ENCODE measurements around the gene C4B.

DNA sequence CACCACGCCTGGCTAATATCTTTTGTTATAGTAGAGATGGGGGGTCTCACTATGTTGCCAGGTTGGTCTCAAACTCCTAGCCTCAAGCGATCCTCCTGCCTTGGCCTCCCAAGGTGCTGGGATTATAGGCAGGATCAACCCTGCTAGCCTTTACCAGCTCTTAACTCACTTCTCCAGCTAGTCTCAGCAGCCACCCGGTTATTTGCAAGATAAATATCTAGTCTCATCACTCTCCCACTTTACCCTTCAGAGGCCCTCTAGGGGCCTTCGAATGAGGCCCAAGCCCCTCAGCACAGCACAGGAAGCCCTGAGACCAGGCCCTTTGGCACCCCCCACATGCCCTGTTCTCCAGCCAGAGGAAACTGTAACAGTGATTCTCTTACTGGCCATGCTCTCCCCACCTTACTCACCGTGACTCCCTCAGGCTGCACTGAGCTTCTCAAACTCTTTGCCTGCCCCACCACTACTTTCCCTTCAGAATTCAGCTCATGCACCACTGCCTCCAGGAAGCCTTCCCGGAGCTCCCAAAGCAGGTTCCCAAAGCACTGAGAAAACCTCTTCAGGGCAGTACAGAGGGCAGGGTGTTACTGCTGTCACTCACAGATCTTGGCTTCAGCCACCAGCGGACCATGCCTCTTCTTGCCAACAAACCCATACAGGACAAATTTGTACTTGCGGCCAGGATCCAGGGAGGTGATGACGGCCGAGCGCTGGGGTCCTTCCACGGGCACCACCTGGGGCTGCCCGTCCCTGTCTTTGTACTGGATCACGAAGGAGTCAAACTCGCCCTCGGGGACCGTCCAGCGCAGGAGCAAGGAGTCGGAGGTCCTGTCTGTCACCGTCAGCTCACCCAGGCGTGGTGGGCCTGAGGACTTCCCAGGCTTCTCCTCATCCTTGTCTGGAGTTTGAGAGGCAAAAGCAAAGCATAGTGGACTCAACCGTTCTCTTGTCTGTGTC is 69.5 kb downstream of the C4B start:
- TF ChIP-seq SCRT2 (tag by site-specific recombination; IDR thresholded peaks at IDR 0.05): no peak
- TF ChIP-seq, protein P1, sequence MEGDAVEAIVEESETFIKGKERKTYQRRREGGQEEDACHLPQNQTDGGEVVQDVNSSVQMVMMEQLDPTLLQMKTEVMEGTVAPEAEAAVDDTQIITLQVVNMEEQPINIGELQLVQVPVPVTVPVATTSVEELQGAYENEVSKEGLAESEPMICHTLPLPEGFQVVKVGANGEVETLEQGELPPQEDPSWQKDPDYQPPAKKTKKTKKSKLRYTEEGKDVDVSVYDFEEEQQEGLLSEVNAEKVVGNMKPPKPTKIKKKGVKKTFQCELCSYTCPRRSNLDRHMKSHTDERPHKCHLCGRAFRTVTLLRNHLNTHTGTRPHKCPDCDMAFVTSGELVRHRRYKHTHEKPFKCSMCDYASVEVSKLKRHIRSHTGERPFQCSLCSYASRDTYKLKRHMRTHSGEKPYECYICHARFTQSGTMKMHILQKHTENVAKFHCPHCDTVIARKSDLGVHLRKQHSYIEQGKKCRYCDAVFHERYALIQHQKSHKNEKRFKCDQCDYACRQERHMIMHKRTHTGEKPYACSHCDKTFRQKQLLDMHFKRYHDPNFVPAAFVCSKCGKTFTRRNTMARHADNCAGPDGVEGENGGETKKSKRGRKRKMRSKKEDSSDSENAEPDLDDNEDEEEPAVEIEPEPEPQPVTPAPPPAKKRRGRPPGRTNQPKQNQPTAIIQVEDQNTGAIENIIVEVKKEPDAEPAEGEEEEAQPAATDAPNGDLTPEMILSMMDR (tag by site-specific recombination; IDR thresholded peaks at IDR 0.05): no peak
- TF ChIP-seq, protein P2, sequence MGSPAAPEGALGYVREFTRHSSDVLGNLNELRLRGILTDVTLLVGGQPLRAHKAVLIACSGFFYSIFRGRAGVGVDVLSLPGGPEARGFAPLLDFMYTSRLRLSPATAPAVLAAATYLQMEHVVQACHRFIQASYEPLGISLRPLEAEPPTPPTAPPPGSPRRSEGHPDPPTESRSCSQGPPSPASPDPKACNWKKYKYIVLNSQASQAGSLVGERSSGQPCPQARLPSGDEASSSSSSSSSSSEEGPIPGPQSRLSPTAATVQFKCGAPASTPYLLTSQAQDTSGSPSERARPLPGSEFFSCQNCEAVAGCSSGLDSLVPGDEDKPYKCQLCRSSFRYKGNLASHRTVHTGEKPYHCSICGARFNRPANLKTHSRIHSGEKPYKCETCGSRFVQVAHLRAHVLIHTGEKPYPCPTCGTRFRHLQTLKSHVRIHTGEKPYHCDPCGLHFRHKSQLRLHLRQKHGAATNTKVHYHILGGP (tag by site-specific recombination; IDR thresholded peaks at IDR 0.05): no peak
- TF ChIP-seq, protein P3, sequence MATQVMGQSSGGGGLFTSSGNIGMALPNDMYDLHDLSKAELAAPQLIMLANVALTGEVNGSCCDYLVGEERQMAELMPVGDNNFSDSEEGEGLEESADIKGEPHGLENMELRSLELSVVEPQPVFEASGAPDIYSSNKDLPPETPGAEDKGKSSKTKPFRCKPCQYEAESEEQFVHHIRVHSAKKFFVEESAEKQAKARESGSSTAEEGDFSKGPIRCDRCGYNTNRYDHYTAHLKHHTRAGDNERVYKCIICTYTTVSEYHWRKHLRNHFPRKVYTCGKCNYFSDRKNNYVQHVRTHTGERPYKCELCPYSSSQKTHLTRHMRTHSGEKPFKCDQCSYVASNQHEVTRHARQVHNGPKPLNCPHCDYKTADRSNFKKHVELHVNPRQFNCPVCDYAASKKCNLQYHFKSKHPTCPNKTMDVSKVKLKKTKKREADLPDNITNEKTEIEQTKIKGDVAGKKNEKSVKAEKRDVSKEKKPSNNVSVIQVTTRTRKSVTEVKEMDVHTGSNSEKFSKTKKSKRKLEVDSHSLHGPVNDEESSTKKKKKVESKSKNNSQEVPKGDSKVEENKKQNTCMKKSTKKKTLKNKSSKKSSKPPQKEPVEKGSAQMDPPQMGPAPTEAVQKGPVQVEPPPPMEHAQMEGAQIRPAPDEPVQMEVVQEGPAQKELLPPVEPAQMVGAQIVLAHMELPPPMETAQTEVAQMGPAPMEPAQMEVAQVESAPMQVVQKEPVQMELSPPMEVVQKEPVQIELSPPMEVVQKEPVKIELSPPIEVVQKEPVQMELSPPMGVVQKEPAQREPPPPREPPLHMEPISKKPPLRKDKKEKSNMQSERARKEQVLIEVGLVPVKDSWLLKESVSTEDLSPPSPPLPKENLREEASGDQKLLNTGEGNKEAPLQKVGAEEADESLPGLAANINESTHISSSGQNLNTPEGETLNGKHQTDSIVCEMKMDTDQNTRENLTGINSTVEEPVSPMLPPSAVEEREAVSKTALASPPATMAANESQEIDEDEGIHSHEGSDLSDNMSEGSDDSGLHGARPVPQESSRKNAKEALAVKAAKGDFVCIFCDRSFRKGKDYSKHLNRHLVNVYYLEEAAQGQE (tag by site-specific recombination; IDR thresholded peaks at IDR 0.05): no peak
- no peak for TF ChIP-seq KLF7 (tag by site-specific recombination; IDR thresholded peaks at IDR 0.05; ENCODE audit: borderline replicate concordance)
- TF ChIP-seq ZNF658 (tag by site-specific recombination; IDR thresholded peaks at IDR 0.05): no peak
- TF ChIP-seq ZNF670 (tag by site-specific recombination; IDR thresholded peaks at IDR 0.05; ENCODE audit: low read depth): no peak
- no peak for TF ChIP-seq ZEB2 (tag by site-specific recombination; IDR thresholded peaks at IDR 0.05)
